B cell (primary cell): Measurements from ENCODE around the gene CYP2W1.

Source experiments
- EZH2 ChIP-seq: IDR thresholded peaks from 2 replicates; pipeline ENCODE4 v1.6.1; 2012; ENCODE audit warnings: borderline replicate concordance, low read depth, mild to moderate bottlenecking, moderate library complexity, low read length; ENCODE audit not compliant: insufficient read depth, poor library complexity, severe bottlenecking
- TF ChIP-seq, protein P1 (sequence below): fragments of 200-600 bp; IDR thresholded peaks from one replicate; pipeline ENCODE4 v1.8.0; 2022; ENCODE audit warnings: antibody characterized with exemption, mild to moderate bottlenecking

DNA sequence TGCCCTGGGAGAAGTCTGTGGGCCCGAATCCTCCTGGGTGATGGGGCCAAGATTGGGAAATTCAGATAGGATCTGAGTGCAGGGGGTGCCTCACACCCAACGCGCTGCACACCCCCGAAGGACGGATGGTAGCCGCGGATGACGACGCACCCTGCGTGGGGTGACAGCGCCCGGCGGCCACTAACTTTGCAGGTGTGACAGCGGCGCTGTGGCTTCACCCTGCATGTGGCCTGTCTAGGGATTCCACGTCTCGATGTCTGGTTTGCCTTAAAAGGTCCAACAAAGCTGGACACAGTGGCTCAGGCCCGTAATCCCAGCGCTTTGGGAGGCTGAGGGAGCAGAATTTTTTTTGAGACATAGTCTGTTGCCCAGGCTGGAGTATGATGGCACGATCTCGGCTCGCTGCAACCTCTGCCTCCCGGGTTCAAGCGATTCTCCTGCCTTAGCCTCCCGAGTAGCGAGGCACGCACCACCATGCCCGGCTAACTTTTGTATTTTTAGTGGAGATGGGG, 47.1 kb upstream of the CYP2W1 start:
- TF ChIP-seq, protein P1, sequence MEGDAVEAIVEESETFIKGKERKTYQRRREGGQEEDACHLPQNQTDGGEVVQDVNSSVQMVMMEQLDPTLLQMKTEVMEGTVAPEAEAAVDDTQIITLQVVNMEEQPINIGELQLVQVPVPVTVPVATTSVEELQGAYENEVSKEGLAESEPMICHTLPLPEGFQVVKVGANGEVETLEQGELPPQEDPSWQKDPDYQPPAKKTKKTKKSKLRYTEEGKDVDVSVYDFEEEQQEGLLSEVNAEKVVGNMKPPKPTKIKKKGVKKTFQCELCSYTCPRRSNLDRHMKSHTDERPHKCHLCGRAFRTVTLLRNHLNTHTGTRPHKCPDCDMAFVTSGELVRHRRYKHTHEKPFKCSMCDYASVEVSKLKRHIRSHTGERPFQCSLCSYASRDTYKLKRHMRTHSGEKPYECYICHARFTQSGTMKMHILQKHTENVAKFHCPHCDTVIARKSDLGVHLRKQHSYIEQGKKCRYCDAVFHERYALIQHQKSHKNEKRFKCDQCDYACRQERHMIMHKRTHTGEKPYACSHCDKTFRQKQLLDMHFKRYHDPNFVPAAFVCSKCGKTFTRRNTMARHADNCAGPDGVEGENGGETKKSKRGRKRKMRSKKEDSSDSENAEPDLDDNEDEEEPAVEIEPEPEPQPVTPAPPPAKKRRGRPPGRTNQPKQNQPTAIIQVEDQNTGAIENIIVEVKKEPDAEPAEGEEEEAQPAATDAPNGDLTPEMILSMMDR = no peak
- TF ChIP-seq EZH2 = no peak
